Glutamatergic neuron (in vitro differentiated cells): ENCODE data around the gene SPPL2B. TPM values are rescaled to one million over a fixed set of nuclear protein-coding genes. Genes with fewer than 3 reads are reported as not detected.
"Not testable (repeated sequence)": the region's sequence is repeated elsewhere in the genome, so short reads cannot be mapped to it uniquely, and the experiment has no call there.

ENCODE experiments used
- DNase-seq: peaks from one replicate; pipeline ENCODE4 v3.0.0; 2022
- H3K27ac Mint-ChIP-seq: one replicate; pipeline ENCODE4 v1.8.0; 2020; ENCODE audit warnings: mild to moderate bottlenecking, mixed read lengths, inconsistent platforms; ENCODE audit not compliant: unreplicated experiment
- H3K27me3 Mint-ChIP-seq: one replicate; pipeline ENCODE4 v1.8.0; 2020; ENCODE audit warnings: mild to moderate bottlenecking, moderate library complexity, mixed read lengths, inconsistent platforms; ENCODE audit not compliant: unreplicated experiment
- H3K36me3 Mint-ChIP-seq: one replicate; pipeline ENCODE4 v1.8.0; 2020; ENCODE audit warnings: mild to moderate bottlenecking, mixed read lengths, inconsistent platforms; ENCODE audit not compliant: unreplicated experiment
- H3K4me1 Mint-ChIP-seq: one replicate; pipeline ENCODE4 v1.8.0; 2020; ENCODE audit warnings: mild to moderate bottlenecking, low read depth, mixed read lengths, inconsistent platforms; ENCODE audit not compliant: unreplicated experiment
- H3K4me3 Mint-ChIP-seq: one replicate; pipeline ENCODE4 v1.8.0; 2020; ENCODE audit warnings: mild to moderate bottlenecking, mixed read lengths, inconsistent platforms; ENCODE audit not compliant: unreplicated experiment
- H3K9me3 Mint-ChIP-seq: one replicate; pipeline ENCODE4 v1.8.0; 2020; ENCODE audit warnings: mild to moderate bottlenecking, moderate library complexity, mixed read lengths, inconsistent platforms; ENCODE audit not compliant: unreplicated experiment
- long read RNA-seq: library from polyadenylated mRNA; unstranded; transcript quantifications from one replicate; pipeline ENCODE4 v2.0.0, GENCODE V29; 2020; ENCODE audit not compliant: unreplicated experiment
- total RNA-seq: library from RNA; stranded (reverse); fragmentation: NEBNext Ultra II Directional; extraction: Animal tissue kit (Norgen Biotek cat#: 25700); gene quantifications from one replicate; pipeline ENCODE4 v1.2.1, GENCODE V29; 2021; ENCODE audit not compliant: unreplicated experiment
- TF ChIP-seq, protein P1 (sequence below): fragments of 200-600 bp; sonication (generic); IDR thresholded peaks from one replicate; pipeline ENCODE4 v1.5.0; 2021; ENCODE audit not compliant: partially characterized antibody, unreplicated experiment

The SPPL2B gene
- 166 TPM for total RNA-seq
- long read RNA-seq, transcript SPPL2B-209 (15 exons, 3,456 nt): major isoform, 7 of 23 reads
- long read RNA-seq, partial matches to known transcripts: 10 of 23 reads
- long read RNA-seq, other reads (novel, unspliced or antisense): 5 of 23 reads

DNA sequence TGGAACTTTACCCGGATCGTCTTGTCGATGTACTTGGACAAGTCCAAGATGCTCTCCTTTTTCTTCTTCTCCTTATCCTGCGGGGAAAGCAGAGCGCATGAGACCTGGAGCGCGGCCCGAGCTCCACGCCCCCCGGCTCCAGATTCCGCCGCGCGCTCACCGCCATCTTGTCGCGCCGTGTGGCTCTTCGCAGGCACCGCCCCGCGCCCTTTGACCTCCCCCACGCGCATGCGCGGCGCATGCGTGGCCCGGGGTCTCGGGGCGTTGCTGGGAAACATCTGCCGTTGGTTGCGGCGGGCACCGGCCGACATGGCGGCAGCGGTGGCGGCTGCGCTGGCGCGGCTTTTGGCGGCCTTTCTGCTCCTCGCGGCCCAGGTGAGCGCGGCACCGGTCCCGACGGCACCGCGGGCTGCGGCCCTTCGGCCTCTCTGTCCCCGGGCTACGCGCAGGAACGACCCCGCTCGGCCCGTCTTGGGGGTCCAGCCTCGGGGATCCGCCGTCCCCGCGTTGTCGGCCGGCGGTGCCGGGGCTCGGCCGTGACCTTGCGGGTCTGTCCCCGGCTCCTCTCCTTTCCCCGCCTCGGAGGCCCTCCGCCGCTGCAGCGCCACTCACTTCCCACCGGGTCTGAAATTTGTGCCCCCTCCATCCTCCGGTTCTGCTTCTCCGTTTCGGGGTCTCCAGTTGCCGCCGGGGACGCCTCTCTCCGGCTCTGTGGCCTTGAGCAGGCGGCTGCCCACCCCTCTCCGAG lies at the start of gene SPPL2B, which contains the start of gene LSM7:
SPPL2B (plus strand) TSS at position 284 of the 748 bp plus-strand sequence; CDS start at position 310, 26 bp downstream.
LSM7 (minus strand) TSS at position 186 of the 748 bp plus-strand sequence; CDS start at position 166, 20 bp downstream.
- H3K36me3 Mint-ChIP-seq: no peaks in the 10 kb centered on the region
- DNase-seq: peak; percentile 92
- peaks cover 41% of the 10 kb centered on the region for H3K27me3 Mint-ChIP-seq
- peaks cover 55% of the 10 kb centered on the region for H3K9me3 Mint-ChIP-seq
- TF ChIP-seq, protein P1, sequence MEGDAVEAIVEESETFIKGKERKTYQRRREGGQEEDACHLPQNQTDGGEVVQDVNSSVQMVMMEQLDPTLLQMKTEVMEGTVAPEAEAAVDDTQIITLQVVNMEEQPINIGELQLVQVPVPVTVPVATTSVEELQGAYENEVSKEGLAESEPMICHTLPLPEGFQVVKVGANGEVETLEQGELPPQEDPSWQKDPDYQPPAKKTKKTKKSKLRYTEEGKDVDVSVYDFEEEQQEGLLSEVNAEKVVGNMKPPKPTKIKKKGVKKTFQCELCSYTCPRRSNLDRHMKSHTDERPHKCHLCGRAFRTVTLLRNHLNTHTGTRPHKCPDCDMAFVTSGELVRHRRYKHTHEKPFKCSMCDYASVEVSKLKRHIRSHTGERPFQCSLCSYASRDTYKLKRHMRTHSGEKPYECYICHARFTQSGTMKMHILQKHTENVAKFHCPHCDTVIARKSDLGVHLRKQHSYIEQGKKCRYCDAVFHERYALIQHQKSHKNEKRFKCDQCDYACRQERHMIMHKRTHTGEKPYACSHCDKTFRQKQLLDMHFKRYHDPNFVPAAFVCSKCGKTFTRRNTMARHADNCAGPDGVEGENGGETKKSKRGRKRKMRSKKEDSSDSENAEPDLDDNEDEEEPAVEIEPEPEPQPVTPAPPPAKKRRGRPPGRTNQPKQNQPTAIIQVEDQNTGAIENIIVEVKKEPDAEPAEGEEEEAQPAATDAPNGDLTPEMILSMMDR: no peak
- H3K4me3 Mint-ChIP-seq: peak within 1 kb of the TSS; percentile 99
- H3K4me1 Mint-ChIP-seq: peaks cover 45% of the 10 kb centered on the region
- peak within 1 kb of the TSS; percentile 96 for H3K27ac Mint-ChIP-seq

DNA sequence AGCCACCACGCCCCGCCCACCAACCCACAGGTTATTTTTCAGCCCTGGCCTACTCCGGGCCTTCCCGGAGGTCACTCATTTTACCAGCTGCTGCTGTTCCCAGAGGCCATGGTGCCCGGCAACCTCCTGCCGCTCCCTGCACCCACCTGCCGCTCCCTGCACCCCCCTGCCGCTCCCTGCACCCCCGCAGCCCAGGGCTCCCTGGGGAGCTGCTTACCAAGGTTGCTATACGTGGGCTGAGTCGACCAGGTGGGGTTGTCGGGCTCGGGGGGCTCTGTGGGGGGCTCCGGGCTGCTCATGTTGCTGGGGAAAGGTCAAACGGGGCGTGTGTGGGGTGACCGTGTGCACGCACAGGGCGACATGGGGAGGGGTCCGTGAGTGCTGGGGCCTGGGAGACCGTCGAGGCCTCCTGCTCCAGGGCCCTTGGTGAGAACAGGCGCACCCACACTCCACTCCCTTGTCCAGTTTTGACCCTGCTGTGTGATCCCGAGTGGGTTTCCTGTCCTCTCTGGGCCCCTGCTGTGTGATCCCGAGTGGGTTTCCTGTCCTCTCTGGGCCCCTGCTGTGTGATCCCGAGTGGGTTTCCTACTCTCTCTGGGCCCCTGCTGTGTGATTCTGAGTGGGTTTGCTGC lies 47.7 kb upstream of the SPPL2B start:
- H3K4me3 Mint-ChIP-seq: no peak overlapping the region
- peaks cover 6% of the 10 kb centered on the region for H3K9me3 Mint-ChIP-seq
- H3K27ac Mint-ChIP-seq: no peak overlapping the region
- no peaks in the 10 kb centered on the region for H3K36me3 Mint-ChIP-seq
- no peak for DNase-seq
- TF ChIP-seq, protein P1: no peak
- H3K4me1 Mint-ChIP-seq: no peaks in the 10 kb centered on the region
- H3K27me3 Mint-ChIP-seq: peaks cover 11% of the 10 kb centered on the region

DNA sequence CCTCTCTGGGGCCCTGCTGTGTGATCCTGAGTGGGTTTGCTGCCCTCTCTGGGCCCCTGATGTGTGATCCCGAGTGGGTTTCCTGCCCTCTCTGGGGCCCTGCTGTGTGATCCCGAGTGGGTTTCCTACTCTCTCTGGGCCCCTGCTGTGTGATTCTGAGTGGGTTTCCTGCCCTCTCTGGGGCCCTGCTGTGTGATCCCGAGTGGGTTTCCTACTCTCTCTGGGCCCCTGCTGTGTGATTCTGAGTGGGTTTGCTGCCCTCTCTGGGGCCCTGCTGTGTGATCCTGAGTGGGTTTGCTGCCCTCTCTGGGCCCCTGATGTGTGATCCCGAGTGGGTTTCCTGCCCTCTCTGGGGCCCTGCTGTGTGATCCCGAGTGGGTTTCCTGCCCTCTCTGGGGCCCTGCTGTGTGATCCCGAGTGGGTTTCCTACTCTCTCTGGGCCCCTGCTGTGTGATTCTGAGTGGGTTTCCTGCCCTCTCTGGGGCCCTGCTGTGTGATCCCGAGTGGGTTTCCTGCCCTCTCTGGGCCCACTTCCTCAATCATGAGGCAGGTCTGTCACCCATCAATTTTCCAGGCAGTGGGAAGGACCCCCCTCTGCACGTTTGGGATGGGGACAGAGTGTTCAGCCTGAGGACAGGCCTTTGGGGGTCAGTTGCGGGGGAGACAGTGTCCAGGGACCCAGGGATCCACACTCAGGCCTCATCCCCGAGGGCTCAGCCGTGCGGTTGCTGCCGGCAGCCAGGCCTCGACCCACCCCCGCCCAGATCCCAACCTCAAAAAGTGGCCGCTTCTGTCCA lies 47.0 kb upstream of the SPPL2B start:
- not testable (repeated sequence) for H3K4me1 Mint-ChIP-seq, DNase-seq, H3K4me3 Mint-ChIP-seq, H3K9me3 Mint-ChIP-seq, H3K27ac Mint-ChIP-seq, H3K36me3 Mint-ChIP-seq
- H3K27me3 Mint-ChIP-seq: peaks cover 11% of the 10 kb centered on the region

DNA sequence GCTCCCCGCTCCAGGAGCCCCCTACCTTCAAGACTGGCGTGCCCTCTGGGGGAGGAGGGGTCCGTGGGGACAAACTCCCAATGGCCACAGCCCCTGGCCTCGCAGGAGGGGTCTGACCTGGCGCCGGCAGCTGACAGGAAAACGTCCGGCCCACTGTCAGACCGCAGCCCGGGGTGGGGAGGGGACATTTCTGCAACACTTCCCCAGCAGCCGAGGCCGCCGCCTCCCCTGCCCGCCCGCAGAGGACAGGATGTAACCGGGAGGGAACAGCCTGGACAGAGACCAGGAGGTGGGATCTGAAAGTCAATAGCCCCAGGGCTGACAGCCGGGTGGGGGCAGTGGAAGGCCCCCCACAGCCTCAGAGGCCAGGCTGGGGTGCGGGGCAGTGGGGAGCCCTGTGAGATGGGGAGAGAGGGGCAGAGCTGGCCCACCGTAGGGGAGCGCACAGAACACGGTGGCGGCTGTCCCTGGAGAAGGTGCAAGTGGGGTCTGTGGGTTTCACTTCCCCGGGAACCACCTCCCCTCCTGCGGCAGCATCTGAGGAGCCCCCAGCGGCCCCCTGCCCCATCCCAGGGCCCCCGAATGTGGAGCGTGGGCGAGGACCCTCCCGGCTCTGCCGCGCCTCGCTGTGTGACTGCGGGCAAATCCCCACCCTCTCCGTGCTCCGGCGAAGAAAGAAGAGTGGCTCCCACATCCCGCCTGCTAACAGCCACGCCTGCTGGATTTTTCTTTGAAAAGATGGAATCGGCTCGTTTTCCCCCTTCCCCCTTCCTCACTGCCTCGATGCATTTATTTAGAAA lies 46.2 kb upstream of the SPPL2B start, which contains the start of gene PEAK3:
PEAK3 (minus strand) TSS at position 114 of the 800 bp plus-strand sequence. CDS start 1,244 bp downstream, outside the sequence.
- Mint-ChIP-seq H3K27me3 (peaks cover 8% of the 10 kb centered on the region), H3K4me1 (no peaks in the 10 kb centered on the region), H3K36me3 (no peaks in the 10 kb centered on the region), H3K9me3 (peaks cover 4% of the 10 kb centered on the region), H3K27ac (no peak within 1 kb of the TSS), H3K4me3 (no peak within 1 kb of the TSS)
- peak; percentile 53 for DNase-seq
- TF ChIP-seq, protein P1: no peak
